ENCODE data around the gene COA8. TPM values are rescaled to one million over a fixed set of nuclear protein-coding genes. Genes with fewer than 3 reads are reported as not detected.
"Not testable (repeated sequence)": the region's sequence is repeated elsewhere in the genome, so short reads cannot be mapped to it uniquely, and the experiment has no call there.

The COA8 gene
- total and polyA plus RNA-seq, 3 donors from 2014 or later, result 28.9 to 152 (median 68.7) TPM

GRCh38 chr14:103522649-103523574 lies 39.8 kb upstream of the COA8 start, which contains the start of gene CKB:
TSS of gene CKB (minus strand) at chr14:103522830. CDS start at chr14:103522493, 337 bp downstream.
- no peaks in the 10 kb centered on the region for H3K27me3 ChIP-seq
- no peak for TF ChIP-seq CTCF (IDR thresholded peaks at IDR 0.05)
- TF ChIP-seq POLR2A (IDR thresholded peaks at IDR 0.05), result no peak
- intact Hi-C loops (cut with DNase I; ENCODE audit: low total_unique reads), result no loop called here
- H3K4me3 ChIP-seq, result peak within 1 kb of the TSS; percentile 77 to 88
- H3K36me3 ChIP-seq (ENCODE audit: low read depth, missing control alignments), result no peaks in the 10 kb centered on the region
- DNase-seq, result peak; percentile 86
- H3K4me1 ChIP-seq, result peaks cover 69% of the 10 kb centered on the region
- peak within 1 kb of the TSS; percentile 94 to 95 for H3K27ac ChIP-seq
- 0 to 2% methylated on average over 8 to 48 of the region's 107 CpGs for WGBS, 2 donors
- no peaks in the 10 kb centered on the region for H3K9me3 ChIP-seq

GRCh38 chr14:103523575-103523954 lies 39.2 kb upstream of the COA8 start:
- WGBS, 2 donors, result 13 to 23% methylated on average over 8 to 10 of the region's 10 CpGs
- Histone ChIP-seq H3K27ac (no peak overlapping the region), H3K4me1 (peaks cover 69% of the 10 kb centered on the region), H3K9me3 (no peaks in the 10 kb centered on the region), H3K4me3 (no peak overlapping the region), H3K36me3 (ENCODE audit: low read depth, missing control alignments) (no peaks in the 10 kb centered on the region), H3K27me3 (no peaks in the 10 kb centered on the region)
- intact Hi-C loops (cut with DNase I; ENCODE audit: low total_unique reads), result no loop called here
- no peak for DNase-seq
- TF ChIP-seq CTCF (IDR thresholded peaks at IDR 0.05) (no peak), POLR2A (IDR thresholded peaks at IDR 0.05) (no peak)

- no peak overlapping the region for H3K27ac ChIP-seq
- WGBS, 2 donors, result 51 to 76% methylated on average over 5 to 12 of the region's 12 CpGs
- no peaks in the 10 kb centered on the region for H3K9me3 ChIP-seq
- no peak for DNase-seq
- H3K36me3 ChIP-seq (ENCODE audit: low read depth, missing control alignments), result no peaks in the 10 kb centered on the region
- H3K4me3 ChIP-seq, result no peak overlapping the region
- peaks cover 62% of the 10 kb centered on the region for H3K4me1 ChIP-seq
- no peak for TF ChIP-seq POLR2A (IDR thresholded peaks at IDR 0.05)
- no peak for TF ChIP-seq CTCF (IDR thresholded peaks at IDR 0.05)
- H3K27me3 ChIP-seq, result no peaks in the 10 kb centered on the region
- intact Hi-C loops (cut with DNase I; ENCODE audit: low total_unique reads), result no loop called here
These were observed 38.5 kb upstream of the COA8 start for GRCh38 chr14:103524002-103524935.

- DNase-seq; H3K9me3 ChIP-seq; H3K4me3 ChIP-seq; H3K27me3 ChIP-seq; H3K36me3 ChIP-seq (ENCODE audit: low read depth, missing control alignments); intact Hi-C loops (cut with DNase I; ENCODE audit: low total_unique reads): not testable (repeated sequence)
- 58 to 67% methylated on average over 12 to 17 of the region's 17 CpGs for WGBS, 2 donors
- Histone ChIP-seq H3K4me1 (peaks cover 56% of the 10 kb centered on the region), H3K27ac (peak overlapping the region in 1 of 2 donors; percentile 59)
These were observed 37.1 kb upstream of the COA8 start for GRCh38 chr14:103525430-103526246.

Measured in testis (tissue), 3 donors.